BLaER1 treated with 17β-estradiol and CSF1 and Interleukin-3, amounts not matched to agents 10 nM and 100 nM (cell line): Measurements from ENCODE around the gene PTPN2.
A peak's percentile ranks its signal among the peaks of the same experiment; 100 is the strongest.

ENCODE experiments used
- H3K27ac ChIP-seq, 11 experiments: shearing (Covaris generic); formaldehyde crosslinking; 2 replicates each; pipeline ENCODE4 v1.8.1; 2022
- H3K27me3 ChIP-seq, 11 experiments: shearing (Covaris generic); formaldehyde crosslinking; 2 replicates each; pipeline ENCODE4 v1.8.1; 2022
- H3K36me3 ChIP-seq, 11 experiments: shearing (Covaris generic); formaldehyde crosslinking; 2 replicates each; pipeline ENCODE4 v1.8.1; 2022
- H3K4me1 ChIP-seq, 10 experiments: shearing (Covaris generic); formaldehyde crosslinking; 2 replicates each; pipeline ENCODE4 v1.8.1; 2022
- H3K4me2 ChIP-seq, 11 experiments: shearing (Covaris generic); formaldehyde crosslinking; 2 replicates each; pipeline ENCODE4 v1.8.1; 2022
- H3K4me3 ChIP-seq, 10 experiments: shearing (Covaris generic); formaldehyde crosslinking; 2 replicates each; pipeline ENCODE4 v1.8.1; 2022
- H3K9ac ChIP-seq, 11 experiments: shearing (Covaris generic); formaldehyde crosslinking; 2 replicates each; pipeline ENCODE4 v1.8.1; 2022
- H3K9me3 ChIP-seq, 11 experiments: shearing (Covaris generic); formaldehyde crosslinking; replicated peaks in 1 of 11; 2 replicates each; pipeline ENCODE4 v1.8.1; 2022
- H4K20me1 ChIP-seq, 11 experiments: shearing (Covaris generic); formaldehyde crosslinking; 2 replicates each; pipeline ENCODE4 v1.8.1; 2022
- Cebpa-rat ChIP-seq, 11 experiments: shearing (Covaris generic); IDR thresholded peaks; 2 replicates each; pipeline ENCODE4 v1.8.1; 2022

PTPN2 gene

DNA sequence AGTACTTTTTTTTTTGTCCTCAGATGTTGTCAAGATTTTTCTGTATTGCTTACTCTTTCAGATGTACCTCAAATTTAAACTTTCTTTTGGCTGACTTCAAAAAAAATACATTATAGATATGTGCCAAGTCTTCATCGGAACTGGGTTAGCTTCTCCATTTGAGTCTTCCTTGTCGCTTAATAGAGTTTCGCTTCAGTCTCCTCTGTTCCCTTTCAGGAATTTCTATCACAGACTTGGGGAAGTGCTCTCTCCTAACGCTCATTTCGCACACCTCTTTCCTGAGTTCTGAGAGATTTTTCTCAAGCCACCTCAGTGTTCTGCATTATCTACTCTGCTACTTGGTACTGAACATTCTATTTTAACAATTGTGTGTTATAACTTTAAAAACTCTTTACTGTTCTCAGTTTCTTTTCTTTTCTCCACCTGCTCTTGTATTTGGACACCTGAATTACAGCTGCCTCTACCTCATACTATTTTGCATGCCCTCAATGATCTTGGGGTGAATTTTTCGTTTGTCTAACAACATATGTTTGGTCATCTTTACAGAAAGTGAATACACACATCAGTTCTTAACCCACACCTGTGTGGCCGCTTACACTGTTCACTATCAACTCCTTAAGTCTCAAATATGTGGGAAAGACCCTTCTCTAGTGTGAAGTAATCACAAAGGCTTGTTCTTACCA is 16.5 kb downstream of the PTPN2 start:
- Histone ChIP-seq H3K4me1 (peaks cover under 1 to 95% (median 6%) of the 10 kb centered on the region in 10 experiments; a peak in 19 of 20 replicates), H3K9ac (peak overlapping the region in 1 of 11 experiments; percentile 55; a peak in 1 of 22 replicates), H4K20me1 (peaks cover 32 to 94% (median 79%) of the 10 kb centered on the region in 11 experiments; a peak in 19 of 22 replicates), H3K27me3 (no peaks in the 10 kb centered on the region), H3K36me3 (peaks cover 22 to 65% (median 39%) of the 10 kb centered on the region in 11 experiments; a peak in 21 of 22 replicates), H3K27ac (peak overlapping the region in 2 of 11 experiments; percentile 20 to 28; a peak in 2 of 22 replicates), H3K4me2 (peak overlapping the region in 2 of 11 experiments; percentile 56 to 73; a peak in 4 of 22 replicates), H3K9me3 (peaks cover 0 to 20% (median 9%) of the 10 kb centered on the region in 11 experiments; a peak in 15 of 22 replicates), H3K4me3 (no peak overlapping the region)
- TF ChIP-seq Cebpa-rat (IDR thresholded peaks at IDR 0.05): no peak

DNA sequence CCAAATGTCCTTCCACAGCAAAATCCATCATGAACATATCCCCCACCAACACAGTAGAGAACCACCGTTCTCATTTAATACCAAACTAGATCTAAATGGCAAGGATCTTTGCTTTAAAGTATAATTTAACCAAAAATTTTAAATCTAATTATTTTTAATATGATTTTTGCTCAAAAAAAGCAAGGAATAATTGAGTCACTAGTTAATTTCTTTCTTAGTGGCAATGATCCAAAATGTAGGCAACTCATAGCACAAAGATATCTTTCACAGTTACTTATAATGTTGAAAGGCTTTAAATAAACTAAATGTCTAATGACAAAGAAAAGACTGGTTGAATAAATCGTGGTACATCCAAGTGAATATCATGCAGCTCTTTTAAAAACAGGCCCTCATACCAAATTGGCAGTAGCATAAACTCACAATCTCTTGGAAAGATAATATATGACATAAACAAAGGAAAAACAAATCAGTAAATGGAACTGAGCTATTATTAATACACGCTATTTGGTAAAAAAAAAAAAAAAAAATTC is 20.3 kb downstream of the PTPN2 start:
- no peak overlapping the region for H3K27ac ChIP-seq
- no peaks in the 10 kb centered on the region for H3K27me3 ChIP-seq
- H3K9me3 ChIP-seq: peaks cover 0 to 20% (median 13%) of the 10 kb centered on the region in 11 experiments; a peak in 13 of 22 replicates
- no peak for TF ChIP-seq Cebpa-rat (IDR thresholded peaks at IDR 0.05)
- H3K4me2 ChIP-seq: peak overlapping the region in 2 of 11 experiments; percentile 64 to 65; a peak in 3 of 22 replicates
- peaks cover 9 to 100% (median 19%) of the 10 kb centered on the region in 10 experiments; a peak in 19 of 20 replicates for H3K4me1 ChIP-seq
- no peak overlapping the region for H3K4me3 ChIP-seq
- H3K9ac ChIP-seq: no peak overlapping the region
- peaks cover 33 to 100% (median 91%) of the 10 kb centered on the region in 11 experiments; a peak in 20 of 22 replicates for H4K20me1 ChIP-seq
- H3K36me3 ChIP-seq: peaks cover 21 to 75% (median 45%) of the 10 kb centered on the region in 11 experiments; a peak in 21 of 22 replicates

GRCh38 chr18:12862874-12863482 is 21.1 kb downstream of the PTPN2 start:
- Histone ChIP-seq H3K4me1 (peaks cover 11 to 100% (median 22%) of the 10 kb centered on the region in 10 experiments), H3K9ac (peak overlapping the region in 3 of 11 experiments; percentile 9 to 42 (median 12); a peak in 3 of 22 replicates), H3K4me3 (no peak overlapping the region)

DNA sequence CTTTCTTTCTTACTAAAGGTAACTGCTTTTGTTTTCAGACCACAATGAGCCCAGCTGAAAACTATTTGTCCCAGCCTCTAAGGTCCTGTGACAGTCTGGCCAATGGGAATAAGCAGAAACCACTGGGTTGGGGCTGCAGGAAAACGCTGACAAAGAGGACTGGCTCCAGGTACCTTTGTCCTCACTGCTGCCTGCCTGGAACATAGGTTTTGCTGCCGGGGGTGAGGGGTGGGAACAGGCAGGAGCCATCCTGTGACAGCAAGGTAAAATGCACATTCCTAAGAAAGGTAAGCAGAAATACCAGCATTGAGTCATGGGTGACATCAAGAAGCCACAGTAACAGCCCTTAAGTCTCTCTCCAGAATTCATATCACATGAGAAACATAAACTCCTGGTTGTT is 21.6 kb downstream of the PTPN2 start:
- Histone ChIP-seq H3K27ac (peak overlapping the region in 3 of 11 experiments; percentile 0 to 15 (median 9); a peak in 2 of 22 replicates), H3K27me3 (no peaks in the 10 kb centered on the region), H3K4me2 (peak overlapping the region in 10 of 11 experiments; percentile 8 to 65 (median 30); a peak in 13 of 22 replicates), H3K9me3 (peaks cover 0 to 20% (median 13%) of the 10 kb centered on the region in 11 experiments; a peak in 13 of 22 replicates), H4K20me1 (peaks cover 31 to 100% (median 89%) of the 10 kb centered on the region in 11 experiments; a peak in 20 of 22 replicates), H3K36me3 (peaks cover 21 to 75% (median 39%) of the 10 kb centered on the region in 11 experiments), H3K4me3 (no peak overlapping the region), H3K9ac (peak overlapping the region in 2 of 11 experiments; percentile 9 to 42; a peak in 1 of 22 replicates), H3K4me1 (peaks cover 15 to 100% (median 27%) of the 10 kb centered on the region in 10 experiments)
- TF ChIP-seq Cebpa-rat (IDR thresholded peaks at IDR 0.05): no peak

More at GRCh38 chr18:12862874-12863482, 21.1 kb downstream of the PTPN2 start:
- Histone ChIP-seq H4K20me1 (peaks cover 31 to 100% (median 89%) of the 10 kb centered on the region in 11 experiments; a peak in 20 of 22 replicates), H3K27ac (peak overlapping the region in 3 of 11 experiments; percentile 0 to 15 (median 9); a peak in 1 of 22 replicates), H3K9me3 (peaks cover 0 to 20% (median 13%) of the 10 kb centered on the region in 11 experiments; a peak in 13 of 22 replicates), H3K4me2 (peak overlapping the region in 5 of 11 experiments; percentile 29 to 65 (median 42); a peak in 8 of 22 replicates), H3K36me3 (peaks cover 21 to 73% (median 41%) of the 10 kb centered on the region in 11 experiments; a peak in 21 of 22 replicates), H3K27me3 (no peaks in the 10 kb centered on the region)
- TF ChIP-seq Cebpa-rat (IDR thresholded peaks at IDR 0.05): no peak

DNA sequence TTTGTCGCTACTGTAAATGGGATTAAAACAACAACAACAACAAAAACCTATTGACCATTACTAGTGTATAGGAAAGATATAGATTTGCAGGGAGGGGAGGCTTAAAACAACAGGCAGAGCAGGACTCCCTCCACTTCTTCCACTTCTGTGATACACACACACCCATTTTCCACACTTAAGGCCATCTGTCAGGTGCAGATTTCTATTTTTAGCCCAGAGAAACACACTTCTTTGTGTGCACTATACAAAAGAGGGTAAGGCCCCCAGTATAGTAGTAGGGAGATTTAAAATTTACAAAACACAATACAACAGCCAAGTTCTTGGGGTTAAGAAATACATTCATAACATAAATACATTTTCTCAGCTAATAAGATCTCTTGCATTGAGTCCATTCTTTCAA is 22.4 kb downstream of the PTPN2 start:
- H3K4me3 ChIP-seq: no peak overlapping the region
- H3K9ac ChIP-seq: no peak overlapping the region
- peaks cover 22 to 78% (median 41%) of the 10 kb centered on the region in 11 experiments for H3K36me3 ChIP-seq
- peaks cover 0 to 16% (median 11%) of the 10 kb centered on the region in 11 experiments; a peak in 13 of 22 replicates for H3K9me3 ChIP-seq
- no peak for TF ChIP-seq Cebpa-rat (IDR thresholded peaks at IDR 0.05)
- no peaks in the 10 kb centered on the region for H3K27me3 ChIP-seq
- peak overlapping the region in 1 of 11 experiments; percentile 29; a peak in 1 of 22 replicates for H3K27ac ChIP-seq
- peaks cover 16 to 97% (median 31%) of the 10 kb centered on the region in 10 experiments for H3K4me1 ChIP-seq
- H3K4me2 ChIP-seq: peak overlapping the region in 6 of 11 experiments; percentile 14 to 65 (median 36); a peak in 11 of 22 replicates
- peaks cover 31 to 100% (median 84%) of the 10 kb centered on the region in 11 experiments; a peak in 20 of 22 replicates for H4K20me1 ChIP-seq

- peaks cover 33 to 78% (median 45%) of the 10 kb centered on the region in 11 experiments for H3K36me3 ChIP-seq
- H3K4me3 ChIP-seq: no peak overlapping the region
- peaks cover 0 to 13% (median 9%) of the 10 kb centered on the region in 11 experiments; a peak in 9 of 22 replicates for H3K9me3 ChIP-seq
- peak overlapping the region in 1 of 11 experiments; percentile 65; a peak in 3 of 22 replicates for H3K4me2 ChIP-seq
- H3K27ac ChIP-seq: no peak overlapping the region
- H3K4me1 ChIP-seq: peaks cover 16 to 91% (median 31%) of the 10 kb centered on the region in 10 experiments
- no peak overlapping the region for H3K9ac ChIP-seq
- peaks cover 28 to 99% (median 78%) of the 10 kb centered on the region in 11 experiments; a peak in 20 of 22 replicates for H4K20me1 ChIP-seq
- no peaks in the 10 kb centered on the region for H3K27me3 ChIP-seq
- no peak for TF ChIP-seq Cebpa-rat (IDR thresholded peaks at IDR 0.05)
Measured at GRCh38 chr18:12860530-12860929, 23.5 kb downstream of the PTPN2 start.

- Histone ChIP-seq H4K20me1 (peaks cover 23 to 99% (median 77%) of the 10 kb centered on the region in 11 experiments; a peak in 20 of 22 replicates), H3K27ac (peak overlapping the region in 1 of 11 experiments; percentile 19; a peak in 1 of 22 replicates), H3K27me3 (no peaks in the 10 kb centered on the region), H3K4me1 (peaks cover 16 to 90% (median 31%) of the 10 kb centered on the region in 10 experiments), H3K9ac (peak overlapping the region in 1 of 11 experiments; percentile 32; a peak in 1 of 22 replicates), H3K4me3 (no peak overlapping the region), H3K36me3 (peaks cover 48 to 86% (median 56%) of the 10 kb centered on the region in 11 experiments), H3K4me2 (peak overlapping the region in 2 of 11 experiments; percentile 44 to 49; a peak in 3 of 22 replicates), H3K9me3 (peaks cover 0 to 13% (median 9%) of the 10 kb centered on the region in 11 experiments; a peak in 9 of 22 replicates)
- TF ChIP-seq Cebpa-rat (IDR thresholded peaks at IDR 0.05): no peak
Measured at GRCh38 chr18:12858991-12859390, 25.0 kb downstream of the PTPN2 start.
